SK-N-SH treated with all-trans-retinoic acid at 6 μM for 48 hours (cell line): Measurements from ENCODE around the gene NHEJ1.

Experiments used
- ATAC-seq: fragments of 200-7000 bp; cut with Tn5 transposase; 3 replicates; pipeline ENCODE4 v1.9.1; 2020; ENCODE audit warnings: mild to moderate bottlenecking, moderate library complexity
- CREB5 ChIP-seq: fragments of 250-450 bp; sonication (Bioruptor Pico); IDR thresholded peaks from 2 replicates; pipeline ENCODE4 v1.5.1; 2020; ENCODE audit warnings: low read depth, mild to moderate bottlenecking, moderate library complexity
- CSDC2 ChIP-seq: fragments of 250-450 bp; sonication (Bioruptor Pico); IDR thresholded peaks from 2 replicates; pipeline ENCODE4 v1.5.0; 2020; ENCODE audit warnings: mild to moderate bottlenecking, moderate library complexity
- CSRNP3 ChIP-seq: fragments of 250-450 bp; sonication (Bioruptor Pico); IDR thresholded peaks from 2 replicates; pipeline ENCODE4 v1.5.1; 2021; ENCODE audit warnings: mild to moderate bottlenecking, moderate library complexity
- ESRRG ChIP-seq: fragments of 250-450 bp; sonication (Bioruptor Pico); IDR thresholded peaks from 2 replicates; pipeline ENCODE4 v1.6.1; 2021; ENCODE audit warnings: mild to moderate bottlenecking
- GLIS3 ChIP-seq: fragments of 250-450 bp; sonication (Bioruptor Pico); IDR thresholded peaks from 2 replicates; pipeline ENCODE4 v1.5.0; 2020; ENCODE audit warnings: mild to moderate bottlenecking, moderate library complexity
- ISL1 ChIP-seq: fragments of 250-450 bp; sonication (Bioruptor Pico); IDR thresholded peaks from 2 replicates; pipeline ENCODE4 v2.1.2; 2022; ENCODE audit warnings: mild to moderate bottlenecking, moderate library complexity
- OSR1 ChIP-seq: fragments of 250-450 bp; sonication (Bioruptor Pico); IDR thresholded peaks from 2 replicates; pipeline ENCODE4 v1.8.0; 2022; ENCODE audit warnings: moderate library complexity, mild to moderate bottlenecking, inconsistent platforms
- PATZ1 ChIP-seq: fragments of 250-450 bp; sonication (Bioruptor Pico); IDR thresholded peaks from 2 replicates; pipeline ENCODE4 v1.8.0; 2020; ENCODE audit warnings: mild to moderate bottlenecking, moderate library complexity, borderline replicate concordance
- PPARA ChIP-seq: fragments of 250-450 bp; sonication (Bioruptor Pico); IDR thresholded peaks from 2 replicates; pipeline ENCODE4 v1.5.0; 2020; ENCODE audit warnings: mild to moderate bottlenecking, borderline replicate concordance
- RARB ChIP-seq: fragments of 250-450 bp; sonication (Bioruptor Pico); IDR thresholded peaks from 2 replicates; pipeline ENCODE4 v1.8.0; 2021; ENCODE audit warnings: mild to moderate bottlenecking, moderate library complexity
- SNAI2 ChIP-seq: fragments of 250-450 bp; sonication (Bioruptor Pico); IDR thresholded peaks from 2 replicates; pipeline ENCODE4 v1.5.0; 2020; ENCODE audit warnings: mild to moderate bottlenecking, moderate library complexity
- TCF4 ChIP-seq: fragments of 250-450 bp; sonication (Bioruptor Pico); IDR thresholded peaks from 2 replicates; pipeline ENCODE4 v1.8.0; 2021; ENCODE audit warnings: mild to moderate bottlenecking, moderate library complexity, borderline replicate concordance
- TOX ChIP-seq: fragments of 250-450 bp; sonication (Bioruptor Pico); IDR thresholded peaks from 2 replicates; pipeline ENCODE4 v1.8.0; 2021; ENCODE audit warnings: mild to moderate bottlenecking, moderate library complexity, borderline replicate concordance
- TSHZ2 ChIP-seq: fragments of 250-450 bp; sonication (Bioruptor Pico); IDR thresholded peaks from 2 replicates; pipeline ENCODE4 v1.5.0; 2020; ENCODE audit warnings: mild to moderate bottlenecking, moderate library complexity
- ZC3H10 ChIP-seq: fragments of 250-450 bp; sonication (Bioruptor Pico); IDR thresholded peaks from 2 replicates; pipeline ENCODE4 v1.5.1; 2021; ENCODE audit warnings: mild to moderate bottlenecking, moderate library complexity
- ZFP3 ChIP-seq: fragments of 250-450 bp; sonication (Bioruptor Pico); IDR thresholded peaks from 2 replicates; pipeline ENCODE4 v1.5.0; 2020; ENCODE audit warnings: mild to moderate bottlenecking, moderate library complexity
- ZNF70 ChIP-seq: fragments of 450-650 bp; formaldehyde crosslinking; IDR thresholded peaks from 2 replicates; pipeline ENCODE4 v1.5.0; 2020; ENCODE audit warnings: mild to moderate bottlenecking, moderate library complexity
- ZNF8 ChIP-seq: fragments of 450-650 bp; formaldehyde crosslinking; IDR thresholded peaks from 2 replicates; pipeline ENCODE4 v1.5.0; 2020; ENCODE audit warnings: mild to moderate bottlenecking, moderate library complexity

NHEJ1 gene

GRCh38 chr2:219168526-219168925, 7.9 kb upstream of the NHEJ1 start:
- ATAC-seq, result no peak
- TF ChIP-seq ZNF70 (CRISPR knock-in tag), result no peak
- TF ChIP-seq CSRNP3 (CRISPR knock-in tag), result no peak
- TF ChIP-seq PPARA (CRISPR knock-in tag), result no peak
- TF ChIP-seq OSR1 (CRISPR knock-in tag), result no peak
- no peak for TF ChIP-seq ZFP3 (CRISPR knock-in tag)
- TF ChIP-seq SNAI2 (CRISPR knock-in tag), result no peak
- no peak for TF ChIP-seq ESRRG (CRISPR knock-in tag)
- no peak for TF ChIP-seq TCF4 (CRISPR knock-in tag)
- TF ChIP-seq TSHZ2, result no peak
- no peak for TF ChIP-seq CSDC2 (CRISPR knock-in tag)
- no peak for TF ChIP-seq CREB5 (CRISPR knock-in tag)
- TF ChIP-seq ZNF8, result no peak
- TF ChIP-seq RARB (CRISPR knock-in tag), result no peak
- no peak for TF ChIP-seq TOX (CRISPR knock-in tag)
- TF ChIP-seq PATZ1 (CRISPR knock-in tag), result no peak
- TF ChIP-seq ZC3H10, result no peak
- TF ChIP-seq ISL1 (CRISPR knock-in tag), result no peak

- ATAC-seq, result no peak
- TF ChIP-seq PATZ1 (CRISPR knock-in tag) (no peak), CSRNP3 (CRISPR knock-in tag) (no peak), ZNF8 (no peak), ISL1 (CRISPR knock-in tag) (no peak), ZNF70 (CRISPR knock-in tag) (no peak), TCF4 (CRISPR knock-in tag) (no peak)
These were observed 7.4 kb upstream of the NHEJ1 start for GRCh38 chr2:219167997-219168396.

- no peak for ATAC-seq
- TF ChIP-seq ESRRG (CRISPR knock-in tag) (no peak), RARB (CRISPR knock-in tag) (no peak), CREB5 (CRISPR knock-in tag) (no peak), GLIS3 (CRISPR knock-in tag) (no peak), PATZ1 (CRISPR knock-in tag) (no peak), TSHZ2 (no peak), TCF4 (CRISPR knock-in tag) (no peak)
These were observed 4.7 kb upstream of the NHEJ1 start for GRCh38 chr2:219165058-219165911.
